ENCODE data around the gene MEAK7.
"Not testable (repeated sequence)": the region's sequence is repeated elsewhere in the genome, so short reads cannot be mapped to it uniquely, and the experiment has no call there.

MEAK7 gene

DNA sequence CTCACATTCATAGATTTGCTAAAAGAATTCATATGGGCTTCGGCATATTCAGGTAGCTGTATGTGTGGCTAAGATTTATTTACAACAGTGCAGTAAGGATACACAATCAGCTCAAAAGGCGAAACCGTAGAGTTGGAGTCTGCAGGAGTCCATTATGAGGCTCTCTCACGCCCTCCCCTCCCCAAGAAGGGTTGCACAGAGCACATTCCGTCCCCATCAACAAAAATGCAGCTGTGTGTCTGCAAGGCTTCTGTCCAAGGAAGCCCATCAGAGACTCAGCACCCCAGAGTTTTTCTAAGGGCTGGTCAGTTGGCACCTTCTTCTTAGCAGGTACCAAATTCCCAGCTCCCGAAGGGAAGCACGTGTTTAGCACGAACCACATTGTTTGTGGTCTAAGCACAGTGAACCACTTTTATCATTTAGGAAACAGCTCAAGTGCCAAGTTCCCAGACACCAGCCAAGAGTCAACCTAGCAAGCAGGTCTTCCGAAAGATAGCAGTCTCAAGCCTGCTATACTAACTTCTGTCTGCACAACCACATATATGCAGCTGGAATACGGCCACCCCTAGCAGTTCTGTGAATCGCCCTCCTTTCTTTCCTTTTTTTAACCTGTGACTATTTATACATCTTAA, 28.5 kb upstream of the MEAK7 start:
- DNase-seq = no peak

DNA sequence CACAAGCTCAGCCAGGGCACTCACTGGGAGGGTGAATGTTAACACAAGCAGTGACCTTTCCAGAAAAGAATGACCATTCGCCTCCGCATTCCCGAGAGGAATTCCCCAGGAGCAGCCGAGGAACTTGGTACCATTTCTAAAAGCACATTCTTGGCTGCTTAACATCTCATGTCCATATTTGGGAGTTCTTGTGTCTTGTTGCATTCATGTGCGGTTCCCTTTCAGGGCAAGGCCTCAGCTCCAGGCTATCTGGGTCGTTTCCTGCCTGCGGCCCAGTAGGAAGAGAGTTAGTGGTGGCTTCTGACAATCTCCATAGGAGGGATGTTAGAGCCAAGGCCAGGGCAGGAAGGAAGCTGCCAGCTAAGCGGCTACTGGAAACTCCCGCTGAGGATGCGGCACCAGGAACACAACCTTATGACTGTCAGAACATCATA, 27.8 kb upstream of the MEAK7 start:
- no peak for DNase-seq

DNA sequence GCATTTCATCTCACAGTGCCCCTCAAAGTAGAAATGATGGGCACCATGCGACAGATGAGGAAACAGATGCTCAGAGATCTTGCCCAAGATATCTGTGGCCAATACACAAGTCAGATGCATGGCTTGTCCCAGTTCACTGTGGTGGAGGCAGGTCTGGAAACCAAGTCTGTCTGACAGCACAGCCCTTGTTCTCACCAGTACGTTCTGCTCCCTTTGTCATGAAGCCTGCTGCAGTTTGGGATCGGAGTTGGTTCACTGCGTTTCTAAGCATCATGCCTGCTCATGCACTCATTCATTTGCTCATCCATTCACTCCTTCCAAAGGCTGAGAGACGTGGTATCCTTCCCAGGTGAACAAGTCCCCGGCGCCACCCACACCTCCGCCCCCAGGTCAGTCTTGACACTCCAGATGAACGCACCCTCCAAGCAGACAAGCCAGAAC, 27.2 kb upstream of the MEAK7 start:
- peak; percentile 91 to 96 for DNase-seq

DNA sequence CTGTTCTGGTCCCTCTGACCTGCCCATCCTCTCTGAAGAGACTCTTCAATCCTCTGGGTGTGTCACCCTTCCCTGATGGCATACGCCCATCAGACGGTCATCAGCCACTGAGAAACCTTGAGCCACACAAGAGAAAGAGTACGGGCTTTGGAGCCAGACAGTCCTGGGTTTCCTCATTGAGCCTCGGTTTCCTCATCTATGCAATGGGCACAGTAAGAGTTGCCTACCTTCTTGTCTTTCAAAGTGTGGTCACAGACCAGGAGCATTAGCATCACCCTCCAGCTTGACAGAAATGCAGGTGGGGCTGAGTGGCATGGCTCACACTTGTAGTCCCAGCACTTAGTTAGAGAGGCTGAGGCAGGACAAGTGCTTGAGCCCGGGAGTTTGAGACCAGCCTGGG, 26.1 kb upstream of the MEAK7 start:
- DNase-seq = no peak

DNA sequence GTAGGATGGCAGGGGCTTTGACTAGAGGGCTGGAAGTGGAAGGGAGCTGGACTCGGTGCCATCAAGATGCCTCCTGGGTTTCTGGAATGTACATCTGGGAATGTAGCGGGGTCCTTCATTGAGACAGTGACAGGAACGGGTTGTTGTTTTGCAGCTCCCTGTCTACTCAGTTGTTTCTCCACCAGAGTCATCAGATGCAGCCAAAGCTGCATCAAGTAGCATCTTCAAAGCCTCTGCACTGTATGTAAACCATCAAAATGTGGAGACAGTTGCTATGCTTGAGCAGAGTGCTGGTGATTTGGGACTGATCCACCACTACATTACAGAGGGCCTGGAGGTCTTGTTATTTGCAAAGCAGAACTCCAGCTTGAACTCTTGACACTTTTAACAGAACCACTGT, 25.1 kb upstream of the MEAK7 start:
- no peak for DNase-seq

DNA sequence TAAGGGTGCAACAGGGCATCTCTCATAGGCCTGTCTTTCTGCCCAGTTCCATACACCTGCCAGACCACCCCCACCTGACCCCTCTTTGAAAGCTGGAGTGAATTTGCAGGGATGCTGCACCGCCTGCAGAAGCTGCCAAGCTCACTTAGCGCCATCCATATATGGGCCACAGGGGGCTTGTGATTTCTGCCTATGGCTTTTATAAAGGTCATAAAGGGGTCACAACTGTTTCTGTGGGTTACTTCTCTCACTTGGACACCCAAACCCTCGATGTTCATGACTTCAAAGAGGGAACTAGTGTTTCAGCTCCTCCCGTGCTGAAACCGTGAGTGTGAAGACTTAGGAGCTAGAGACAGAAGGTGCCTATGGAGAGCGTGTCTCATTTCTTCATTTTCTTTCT, 23.9 kb upstream of the MEAK7 start:
- no peak for DNase-seq

DNA sequence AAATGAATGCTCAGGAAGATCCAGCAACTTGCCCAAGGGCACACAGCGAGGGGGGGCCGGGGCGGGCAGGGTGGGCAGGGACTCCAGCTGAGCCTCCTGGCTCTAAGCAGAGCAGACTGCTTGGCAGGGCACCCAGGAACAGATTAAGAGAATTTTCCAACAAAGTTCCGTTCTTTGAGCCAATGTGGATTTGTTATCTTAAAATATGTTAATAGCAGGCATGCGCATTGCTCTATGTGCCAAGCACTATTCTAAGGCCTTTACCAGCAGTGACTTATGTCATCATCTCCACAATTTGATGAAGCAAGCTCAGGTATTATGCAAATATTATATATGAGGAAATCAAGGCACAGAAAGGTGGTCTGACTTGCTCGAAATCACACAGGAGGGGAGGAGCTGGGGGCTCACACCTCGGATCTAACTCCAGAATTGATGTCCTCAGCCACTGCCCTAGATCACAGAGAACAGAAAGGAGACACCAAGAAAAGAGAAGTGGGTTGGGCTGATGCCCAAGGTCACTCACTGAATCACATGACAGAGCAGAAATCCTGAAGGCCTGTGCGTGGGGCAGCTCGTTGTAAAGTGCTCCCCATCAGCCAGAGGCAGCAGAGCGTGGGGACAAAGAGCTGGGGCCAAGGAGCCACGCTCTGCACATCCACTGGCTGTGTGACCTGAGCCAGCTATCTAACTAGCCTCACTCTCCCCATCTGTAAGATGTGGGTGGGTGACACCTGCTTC, 23.2 kb upstream of the MEAK7 start:
- no peak for DNase-seq

DNA sequence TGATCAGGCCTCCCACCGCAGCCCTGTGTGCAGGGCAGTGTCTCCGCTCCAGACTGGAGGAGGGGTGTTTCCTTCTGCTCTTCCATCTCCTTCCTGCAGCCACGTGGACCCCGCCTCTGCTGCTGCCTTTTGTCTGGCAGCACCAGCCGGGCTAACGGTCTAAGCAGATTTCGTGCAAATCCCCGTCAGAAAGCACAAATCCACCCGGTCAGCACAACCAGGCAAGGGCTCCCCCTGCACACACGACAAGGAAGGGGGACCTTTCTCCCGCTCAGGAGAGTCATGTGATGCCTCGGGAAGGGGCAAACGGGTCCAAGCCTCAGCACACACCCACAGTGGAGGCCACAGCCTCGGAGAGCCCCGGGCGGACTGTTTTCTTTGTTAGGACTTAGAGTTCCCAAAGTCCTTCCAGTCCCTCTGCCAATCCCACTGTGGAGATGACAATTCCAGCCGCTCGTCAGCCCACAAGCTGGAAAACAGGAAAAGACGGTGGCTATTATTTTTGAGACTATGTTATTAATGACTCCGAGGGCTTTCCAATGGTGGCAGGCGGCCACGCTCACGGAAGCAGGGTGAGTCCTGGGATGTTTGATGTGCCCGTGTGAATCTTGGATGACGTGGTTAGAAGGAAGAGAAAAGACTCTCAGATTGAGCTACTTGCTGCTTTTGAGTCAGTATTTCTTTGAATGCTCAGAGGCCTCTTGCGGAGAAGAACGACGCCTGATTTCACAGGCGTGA, 22.5 kb upstream of the MEAK7 start:
- peak; percentile 73 to 94 for DNase-seq

DNA sequence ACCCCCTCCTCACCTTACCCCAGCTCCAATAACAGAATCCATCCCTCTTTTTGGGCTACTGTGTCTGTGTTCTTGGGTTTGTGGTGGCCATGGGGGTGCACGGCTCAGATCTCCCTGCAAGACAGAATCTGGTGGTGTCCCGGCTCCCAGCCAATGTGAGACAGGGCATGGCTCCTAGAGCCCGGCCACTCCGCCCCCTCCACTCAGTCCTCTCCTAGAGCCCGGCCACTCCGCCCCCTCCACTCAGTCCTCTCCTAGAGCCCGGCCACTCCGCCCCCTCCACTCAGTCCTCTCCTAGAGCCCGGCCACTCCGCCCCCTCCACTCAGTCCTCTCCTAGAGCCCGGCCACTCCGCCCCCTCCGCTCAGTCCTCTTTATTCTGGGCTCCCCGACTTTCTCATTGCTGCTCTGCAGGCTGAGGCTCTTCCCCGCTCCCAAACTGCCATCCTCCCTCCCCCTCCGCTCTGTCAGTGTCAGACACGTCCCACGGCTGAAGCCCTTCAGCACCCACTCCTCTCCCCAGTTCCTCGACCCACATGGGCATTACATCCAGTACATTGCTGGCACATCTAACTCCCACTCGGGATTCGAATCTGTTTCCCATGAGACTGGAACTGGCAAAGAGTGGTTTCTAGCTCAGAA, 20.6 kb upstream of the MEAK7 start:
- not testable (repeated sequence) for DNase-seq

DNA sequence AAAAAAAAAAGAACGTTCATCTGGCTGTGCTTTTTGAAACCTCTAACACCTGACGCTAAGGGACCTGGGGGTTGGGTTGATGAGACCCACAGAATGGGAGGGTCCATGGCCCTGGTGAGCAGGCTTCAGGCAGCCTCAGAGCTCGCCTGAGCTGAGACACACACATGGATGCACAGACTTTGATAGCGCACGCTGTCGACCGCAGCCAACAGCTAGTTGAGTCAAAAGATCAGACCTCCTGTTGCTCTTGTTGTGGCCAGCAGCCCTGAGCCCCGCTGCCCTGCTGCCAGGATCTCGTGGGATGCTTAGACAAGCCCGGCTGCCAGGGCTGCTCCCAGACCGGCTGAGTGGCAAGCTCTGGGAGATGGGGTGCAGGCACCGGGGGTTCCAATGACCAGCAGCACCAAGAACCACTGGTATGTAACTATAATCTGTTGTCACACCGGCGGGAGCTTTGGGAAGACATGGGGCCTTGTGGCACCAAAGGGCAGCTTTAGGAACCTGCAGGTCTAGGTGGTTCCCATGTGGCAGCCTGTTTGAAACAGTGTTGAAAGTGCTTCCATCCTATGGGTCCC, 20.0 kb upstream of the MEAK7 start:
- no peak for DNase-seq

DNA sequence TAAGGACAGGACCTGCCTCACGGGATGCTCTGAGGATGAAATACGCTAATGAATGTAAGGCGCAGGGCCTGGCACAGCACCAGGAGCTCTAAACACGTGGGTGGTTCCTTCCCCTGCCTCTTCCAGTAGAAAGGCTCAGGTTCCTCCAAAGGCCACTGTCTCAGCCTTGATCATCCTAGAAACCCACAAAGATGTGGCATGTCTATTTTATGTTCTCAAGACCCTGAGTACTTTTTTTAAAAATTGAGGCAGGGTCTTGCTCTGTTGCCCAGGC, 17.0 kb upstream of the MEAK7 start:
- DNase-seq = no peak

DNA sequence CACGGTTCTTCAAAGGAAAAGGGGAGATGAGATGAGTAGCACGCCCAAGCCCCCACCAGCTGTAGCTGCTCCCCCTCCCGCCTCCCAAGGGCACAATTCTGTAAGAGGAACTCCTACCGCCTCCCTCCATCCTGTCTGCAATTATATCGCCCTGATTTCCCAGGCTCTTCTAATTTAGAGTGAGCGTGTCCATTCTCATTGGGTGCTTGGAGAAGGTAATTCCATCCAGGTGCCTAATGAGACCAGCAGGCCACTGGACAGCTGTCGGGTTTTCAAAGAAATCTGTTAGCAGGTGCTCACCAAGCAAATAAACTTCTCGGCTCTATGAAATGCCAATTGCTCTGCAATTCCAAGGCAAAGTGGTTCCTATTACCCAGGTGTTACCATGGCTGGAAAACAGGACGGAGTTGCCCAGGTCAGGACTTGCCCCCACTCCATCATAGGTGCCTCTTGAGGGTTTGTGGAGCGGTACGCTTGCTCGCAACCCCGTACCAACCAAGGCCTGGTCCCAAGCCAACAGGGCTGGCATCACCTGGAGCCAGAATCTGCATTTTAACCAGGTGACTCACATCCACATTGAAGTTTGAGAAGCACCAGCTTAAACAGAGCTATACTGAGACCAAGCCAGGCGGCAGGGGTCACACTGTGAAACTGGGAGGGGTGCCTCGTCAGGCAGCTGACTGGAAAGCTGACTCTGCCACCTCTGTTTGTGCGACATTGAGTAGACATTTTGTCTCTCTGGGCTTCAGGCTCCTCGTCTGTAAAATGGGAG, 16.5 kb upstream of the MEAK7 start:
- DNase-seq = peak; percentile 97 to 98

DNA sequence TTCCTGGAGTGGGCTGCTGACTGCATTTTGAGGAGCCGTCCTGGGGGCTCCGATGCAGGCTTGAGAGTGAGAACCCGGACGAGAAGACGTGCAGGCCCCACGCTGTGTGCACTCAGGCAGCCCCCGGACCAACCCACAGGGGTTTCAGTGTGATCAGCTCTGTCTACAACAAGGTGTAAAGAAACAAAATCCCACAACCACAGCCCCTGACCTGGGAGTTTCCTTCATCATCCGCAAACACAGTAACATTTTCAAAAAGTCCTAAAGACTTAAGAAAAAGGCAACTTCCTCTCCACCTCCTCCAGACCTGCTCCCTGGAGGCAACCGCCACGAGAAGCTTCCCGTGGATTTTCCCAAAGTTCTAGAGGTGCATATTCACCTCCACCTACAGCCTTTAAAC, 15.4 kb upstream of the MEAK7 start:
- no peak for DNase-seq

DNA sequence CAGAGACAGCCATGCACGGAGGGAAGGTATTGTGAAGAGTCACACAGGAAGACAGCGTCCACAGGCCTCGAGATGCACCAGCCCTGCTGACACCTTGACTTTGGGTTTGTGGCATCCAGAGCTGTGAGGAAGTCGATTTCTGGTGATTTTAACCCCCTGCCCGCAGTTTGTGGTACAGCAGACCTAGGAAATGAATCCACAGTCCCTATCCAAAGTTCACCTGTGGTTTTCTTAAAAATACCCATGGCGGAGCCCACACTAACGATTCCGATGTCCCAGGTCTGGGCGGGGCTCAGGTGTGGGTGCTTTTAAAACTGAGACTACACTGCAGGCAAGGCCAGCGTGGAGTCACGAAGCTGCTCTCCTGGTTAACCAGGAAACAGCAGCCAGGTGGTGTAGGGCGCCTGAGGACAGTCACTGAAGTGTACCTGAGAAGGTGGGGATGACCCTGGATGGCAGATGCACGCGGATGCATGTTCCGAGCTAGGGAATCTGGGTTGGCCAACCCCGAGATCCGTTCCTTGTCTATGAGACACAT, 14.4 kb upstream of the MEAK7 start:
- no peak for DNase-seq

DNA sequence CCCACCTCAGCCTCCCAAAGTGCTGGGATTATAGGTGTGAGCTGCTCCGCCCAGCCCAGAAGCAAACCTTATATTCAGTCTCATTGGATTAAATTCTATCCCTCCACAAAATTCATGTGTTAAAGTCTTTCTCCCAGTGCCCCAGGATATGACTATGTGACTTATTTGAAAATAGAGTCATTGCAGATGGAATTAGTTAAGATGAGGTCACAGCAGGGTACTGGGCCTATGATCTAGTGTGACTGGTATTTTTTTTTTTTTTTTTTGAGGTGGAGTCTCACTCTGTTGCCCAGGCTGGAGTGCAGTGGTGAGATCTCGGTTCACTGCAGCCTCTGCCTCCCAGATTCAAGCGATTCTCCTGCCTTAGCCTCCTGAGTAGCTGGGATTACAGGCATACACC, 13.8 kb upstream of the MEAK7 start:
- not testable (repeated sequence) for DNase-seq

DNA sequence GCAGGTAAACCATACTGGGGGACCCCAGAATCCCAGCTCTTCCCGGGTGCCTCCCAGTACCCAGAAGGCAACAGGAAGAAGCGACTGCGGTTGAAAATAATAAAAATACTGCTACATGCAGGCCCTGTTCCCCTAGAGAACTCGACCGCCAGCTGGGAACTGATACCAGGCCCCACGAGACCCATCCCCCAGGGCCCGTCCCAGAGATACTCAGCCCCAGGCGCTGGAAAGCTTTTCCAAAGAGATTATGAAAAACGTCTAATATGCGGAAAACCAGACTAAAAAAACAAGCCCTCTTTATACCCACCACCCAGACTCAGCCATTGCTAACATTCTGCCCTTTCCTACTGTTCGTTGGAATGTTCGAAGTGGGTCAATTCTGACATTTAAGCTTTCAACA, 12.9 kb upstream of the MEAK7 start:
- no peak for DNase-seq

DNA sequence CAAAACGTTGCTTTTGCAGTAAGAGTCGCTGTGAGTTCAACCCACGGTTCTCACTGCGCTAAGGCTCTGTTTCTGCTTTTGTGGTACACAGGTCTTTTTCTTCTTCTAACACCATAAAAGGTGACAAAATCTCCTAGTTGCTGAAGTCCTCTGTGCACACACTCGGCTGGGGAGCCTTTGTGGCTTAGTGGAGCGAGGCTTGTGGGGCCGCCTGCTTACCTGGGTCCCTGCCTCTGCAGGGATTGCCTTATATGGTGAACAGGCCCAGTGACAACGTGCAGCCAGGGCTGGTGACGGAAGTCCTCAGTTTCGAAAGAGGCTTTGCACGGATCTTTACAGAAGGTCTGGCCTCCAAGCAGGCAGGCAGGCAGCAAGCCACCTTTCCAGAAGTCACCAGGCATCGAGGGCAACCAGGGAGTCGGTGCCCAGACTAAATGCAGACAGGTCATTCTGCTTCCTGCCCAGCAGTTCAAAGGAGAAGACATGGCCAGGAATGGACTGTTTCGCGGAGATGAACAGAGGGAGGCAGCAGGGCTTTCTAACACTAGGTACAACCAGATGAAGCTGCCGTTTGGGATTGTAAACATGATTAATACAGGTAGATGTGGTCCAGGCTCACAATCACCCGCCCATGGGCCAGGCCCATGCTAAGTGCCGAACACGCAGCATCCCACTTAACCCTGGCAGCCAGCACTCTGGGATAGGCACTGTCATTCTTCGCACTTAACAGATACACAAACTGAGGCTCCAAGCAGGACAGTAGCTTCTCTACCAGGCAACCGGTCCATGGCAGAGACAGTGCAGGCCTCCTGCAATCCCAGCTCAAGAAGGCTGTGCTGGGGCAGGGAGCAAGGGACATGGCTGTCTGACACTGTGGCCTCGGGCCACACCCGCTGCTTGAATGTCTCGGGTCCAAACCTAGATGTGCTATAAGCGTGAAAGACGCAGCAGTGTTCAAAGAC, 10.7 kb upstream of the MEAK7 start:
- no peak for DNase-seq

DNA sequence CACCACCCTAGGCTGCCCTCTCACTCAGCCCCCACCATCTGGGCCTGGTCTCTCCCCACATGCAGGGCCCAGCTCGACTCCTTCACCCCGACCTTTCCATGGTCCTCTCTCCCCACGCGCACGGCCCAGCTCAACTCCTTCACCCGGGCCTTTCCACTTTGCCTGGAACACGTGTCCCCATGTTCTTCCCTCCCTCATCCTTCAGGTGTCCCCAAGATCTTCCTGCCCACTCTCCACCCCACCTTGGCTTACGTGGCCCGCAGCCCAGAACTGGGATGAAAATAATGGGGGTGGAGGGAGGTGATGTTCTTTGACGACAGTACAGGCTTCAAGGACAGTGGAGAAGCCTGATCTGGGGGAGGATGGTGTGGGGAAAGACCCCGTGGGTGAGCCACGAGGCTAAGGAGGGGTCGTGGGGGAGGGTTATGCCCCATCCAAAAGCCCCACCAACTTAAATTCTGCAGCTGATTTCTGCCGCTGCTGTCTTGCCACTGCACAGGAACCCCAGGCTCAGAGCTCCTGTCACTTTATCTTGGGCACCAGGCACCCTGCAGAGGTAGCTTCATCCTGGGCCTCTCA, 9.9 kb upstream of the MEAK7 start:
- no peak for DNase-seq

DNA sequence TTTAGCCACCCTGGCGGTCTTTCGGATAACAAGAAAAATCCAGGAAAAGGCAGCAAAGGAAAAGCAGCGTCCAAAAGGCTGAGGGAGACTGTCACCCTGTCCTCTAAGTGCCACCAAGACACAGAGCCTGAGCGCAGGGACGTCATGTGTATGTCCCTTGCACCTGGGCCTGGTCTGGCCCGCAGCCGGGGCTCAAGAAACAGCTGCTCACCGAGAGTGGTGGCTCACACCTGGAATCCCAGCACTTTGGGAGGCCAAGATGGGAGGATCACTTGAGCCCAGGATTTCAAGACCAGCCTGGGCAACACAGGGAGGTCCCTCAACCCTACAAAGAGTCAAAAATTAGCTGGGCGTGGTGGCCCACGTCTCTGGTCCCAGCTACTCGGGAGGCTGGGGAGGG, 9.2 kb upstream of the MEAK7 start:
- DNase-seq = no peak

DNA sequence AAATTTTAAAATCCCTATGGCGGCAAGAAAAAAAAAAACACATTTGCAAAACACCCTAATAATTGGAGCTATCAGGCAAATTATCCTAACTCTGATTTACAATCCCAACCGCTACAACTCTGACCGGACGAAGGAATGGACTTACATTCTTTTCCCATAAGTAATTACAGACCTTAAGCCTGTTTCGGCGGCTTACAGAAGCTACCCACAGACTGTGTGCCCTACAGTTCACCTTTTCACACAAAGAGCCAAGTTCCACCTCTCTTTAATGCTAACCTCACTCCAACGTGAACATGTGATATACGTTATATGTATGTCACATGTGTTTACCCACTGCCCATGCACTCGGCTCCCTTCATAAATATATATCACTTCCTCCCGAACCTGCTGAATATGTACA, 8.7 kb upstream of the MEAK7 start:
- no peak for DNase-seq

DNA sequence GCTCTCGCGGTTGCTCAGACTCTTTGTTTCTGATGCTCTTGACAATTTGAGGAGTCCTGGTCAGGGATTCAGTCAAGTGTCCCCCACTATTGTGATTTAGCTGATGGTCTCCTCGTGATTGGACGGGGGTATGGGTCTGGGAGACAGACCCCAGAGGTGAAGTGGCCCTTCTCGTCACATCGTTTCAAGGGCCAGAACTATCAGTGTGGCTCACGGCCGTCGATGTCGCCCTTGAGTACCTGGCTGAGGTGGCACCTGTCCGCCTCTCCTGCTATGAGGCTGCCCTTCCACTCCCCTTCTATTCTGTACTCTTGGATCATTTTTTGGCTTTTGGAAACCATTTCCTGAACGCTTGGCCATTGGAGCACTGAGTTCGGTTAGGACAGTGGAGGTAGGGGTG, 7.4 kb upstream of the MEAK7 start:
- DNase-seq = no peak
